HG02642 (cell line): ENCODE results near the gene AVPI1.

ENCODE experiments used
- ATAC-seq: cut with Tn5 transposase; IDR thresholded peaks from one replicate; pipeline ENCODE4 v1.9.1; 2021; ENCODE audit warnings: mild to moderate bottlenecking; ENCODE audit not compliant: unreplicated experiment, poor library complexity

Gene AVPI1

GRCh38 chr10:97686962-97687784, at the start of gene AVPI1:
Gene AVPI1, minus strand, starts transcription at chr10:97687241. Its CDS starts 7,336 bp downstream, at chr10:97679905.
- ATAC-seq: peak; percentile 94

- ATAC-seq: peak; percentile 23
Measured at GRCh38 chr10:97736403-97736901, 49.4 kb upstream of the AVPI1 start.

GRCh38 chr10:97734021-97734420, 47.0 kb upstream of the AVPI1 start:
- ATAC-seq: no peak

- no peak for ATAC-seq
Measured at GRCh38 chr10:97733256-97733655, 46.2 kb upstream of the AVPI1 start.

GRCh38 chr10:97732052-97732359, 45.0 kb upstream of the AVPI1 start:
- ATAC-seq: no peak

GRCh38 chr10:97731346-97732051, 44.5 kb upstream of the AVPI1 start:
- ATAC-seq: no peak

- ATAC-seq: no peak
Measured at GRCh38 chr10:97729014-97729413, 42.0 kb upstream of the AVPI1 start.

GRCh38 chr10:97726636-97727178, 39.7 kb upstream of the AVPI1 start:
- no peak for ATAC-seq

GRCh38 chr10:97724341-97724941, 37.4 kb upstream of the AVPI1 start:
- ATAC-seq: no peak

- ATAC-seq: no peak
Measured at GRCh38 chr10:97723001-97723400, 36.0 kb upstream of the AVPI1 start.

GRCh38 chr10:97721871-97722780, 35.1 kb upstream of the AVPI1 start:
- ATAC-seq: no peak

- no peak for ATAC-seq
Measured at GRCh38 chr10:97719602-97720001, 32.6 kb upstream of the AVPI1 start.

GRCh38 chr10:97718659-97719142, 31.7 kb upstream of the AVPI1 start:
- no peak for ATAC-seq

- ATAC-seq: no peak
Measured at GRCh38 chr10:97718178-97718577, 31.1 kb upstream of the AVPI1 start.

GRCh38 chr10:97717627-97718026, 30.6 kb upstream of the AVPI1 start:
- no peak for ATAC-seq

GRCh38 chr10:97715259-97715874, 28.3 kb upstream of the AVPI1 start:
- no peak for ATAC-seq

- ATAC-seq: peak; percentile 46
Measured at GRCh38 chr10:97714401-97715258, 27.6 kb upstream of the AVPI1 start.

- peak; percentile 72 for ATAC-seq
Measured at GRCh38 chr10:97713826-97714400, 26.9 kb upstream of the AVPI1 start.
